HG02885 (cell line): ENCODE data around the gene ATP2C2.
"Not testable (repeated sequence)": the region's sequence is repeated elsewhere in the genome, so short reads cannot be mapped to it uniquely, and the experiment has no call there.

Experiments
- ATAC-seq: cut with Tn5 transposase; IDR thresholded peaks from one replicate; pipeline ENCODE4 v1.9.1; 2021; ENCODE audit warnings: mild to moderate bottlenecking; ENCODE audit not compliant: unreplicated experiment, poor library complexity

Gene ATP2C2

GRCh38 chr16:84413244-84414004 is 45.1 kb downstream of the ATP2C2 start:
- ATAC-seq = no peak

- no peak for ATAC-seq
These were observed 46.5 kb downstream of the ATP2C2 start for GRCh38 chr16:84414789-84415326.

- no peak for ATAC-seq
These were observed 48.3 kb downstream of the ATP2C2 start for GRCh38 chr16:84416407-84417321.

GRCh38 chr16:84418056-84418849 is 49.9 kb downstream of the ATP2C2 start:
- no peak for ATAC-seq

- ATAC-seq = no peak
These were observed 51.4 kb downstream of the ATP2C2 start for GRCh38 chr16:84419730-84420129.

GRCh38 chr16:84420556-84420955 is 52.2 kb downstream of the ATP2C2 start:
- ATAC-seq = not testable (repeated sequence)

GRCh38 chr16:84421081-84421937 is 53.0 kb downstream of the ATP2C2 start:
- ATAC-seq = no peak

GRCh38 chr16:84421938-84422220 is 53.5 kb downstream of the ATP2C2 start:
- no peak for ATAC-seq

GRCh38 chr16:84423416-84423837 is 55.1 kb downstream of the ATP2C2 start:
- ATAC-seq = no peak

GRCh38 chr16:84425696-84426095 is 57.4 kb downstream of the ATP2C2 start:
- no peak for ATAC-seq

- no peak for ATAC-seq
These were observed 58.5 kb downstream of the ATP2C2 start for GRCh38 chr16:84426804-84427203.

GRCh38 chr16:84427553-84427952 is 59.2 kb downstream of the ATP2C2 start:
- no peak for ATAC-seq

- no peak for ATAC-seq
These were observed 62.5 kb downstream of the ATP2C2 start for GRCh38 chr16:84430860-84431259.

- no peak for ATAC-seq
These were observed 66.5 kb downstream of the ATP2C2 start for GRCh38 chr16:84434800-84435199.

- ATAC-seq = no peak
These were observed 67.9 kb downstream of the ATP2C2 start for GRCh38 chr16:84436196-84436595.

- ATAC-seq = no peak
These were observed 70.8 kb downstream of the ATP2C2 start for GRCh38 chr16:84438971-84439696.

- ATAC-seq = no peak
These were observed 74.2 kb downstream of the ATP2C2 start for GRCh38 chr16:84442416-84443145.

GRCh38 chr16:84443166-84443802 is 74.9 kb downstream of the ATP2C2 start:
- no peak for ATAC-seq
